ENCODE results near the gene GADD45B. TPM values are rescaled to one million over a fixed set of nuclear protein-coding genes. Genes with fewer than 3 reads are reported as not detected.

The GADD45B gene
- total and polyA plus RNA-seq, 10 of the 15 experiments (the other 5 are each of a cell fraction or from before 2014, with no cell fraction given), result 2.4 to 180 (median 91.1) TPM

DNA sequence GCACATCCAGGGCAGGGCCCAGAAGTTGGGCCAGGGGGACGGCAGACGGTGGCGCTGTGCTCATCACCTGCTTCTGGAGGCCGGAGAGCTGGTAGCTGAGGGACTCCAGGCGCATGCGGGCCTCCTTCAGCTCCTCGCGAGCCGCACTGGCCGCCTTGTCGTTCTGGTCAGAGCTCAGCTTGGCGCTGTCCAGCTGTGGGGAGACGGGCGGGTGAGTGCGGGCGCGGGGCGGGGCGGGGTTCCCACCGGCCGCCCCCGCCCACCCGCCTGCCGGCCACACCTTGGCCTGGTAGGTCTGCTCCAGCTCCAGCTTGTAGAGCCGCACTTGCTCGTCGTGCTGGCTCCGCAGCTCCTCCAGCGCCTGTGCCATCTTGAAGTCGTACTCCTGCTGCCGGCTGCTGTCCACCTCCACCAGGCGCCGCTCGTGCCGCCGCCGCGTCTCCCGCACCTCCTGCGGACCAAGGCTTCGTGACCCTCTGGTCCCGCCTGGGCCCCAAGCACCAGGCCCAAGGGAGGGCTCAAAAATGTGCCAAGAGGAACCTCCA is 41.1 kb upstream of the GADD45B start:
- Histone ChIP-seq H3K9me3 (replicated peaks; ENCODE audit: control insufficient read depth, insufficient read depth, low read length) (no peaks in the 10 kb centered on the region), H3K27me3 (replicated peaks in 1 of 2; ENCODE audit: control insufficient read depth in 2 of 2, insufficient read depth in 2 of 2, low read length in 1 of 2) (no peaks in the 10 kb centered on the region), H3K36me3 (ENCODE audit: control insufficient read depth in 2 of 2, insufficient read depth in 2 of 2, low read length in 1 of 2) (peaks cover 16 to 57% of the 10 kb centered on the region in 2 experiments), H4K20me1 (ENCODE audit: control insufficient read depth, insufficient read depth) (no peaks in the 10 kb centered on the region), H3K4me2 (ENCODE audit: control insufficient read depth, insufficient read depth) (no peak overlapping the region), H3K9ac (ENCODE audit: control insufficient read depth, insufficient read depth, low read length) (no peak overlapping the region), H3K79me2 (ENCODE audit: control insufficient read depth, insufficient read depth, low read length) (no peaks in the 10 kb centered on the region), H3K4me1 (ENCODE audit: control insufficient read depth, insufficient read depth, low read length) (no peaks in the 10 kb centered on the region), H2AFZ (ENCODE audit: control insufficient read depth, low read depth, low read length) (no peak overlapping the region), H3K27ac (ENCODE audit: control insufficient read depth, insufficient read depth) (no peak overlapping the region), H3K4me3 (no peak overlapping the region)
- POLR2A ChIA-PET, result interaction anchor here (0.6 to 0.7 kb wide), 2 partner anchors 43 to 354 kb away, joined by 3 read pairs; no protein-coding TSS in a partner anchor
- RAD21 ChIA-PET (ENCODE audit: unreplicated experiment), result no interaction called here
- in situ Hi-C loops (cut with MboI) (no loop called here), intact Hi-C loops (cut with micrococcal nuclease; ENCODE audit: unreplicated experiment) (no loop called here)
- CTCF ChIA-PET, result no interaction called here
- no peak for DNase-seq (ENCODE audit: low read depth, low spot score)
- no peak for FAIRE-seq
- ATAC-seq, result no peak
- no TSS peak for BruUV-seq (replicated peaks)
- TF ChIP-seq IRF5 (IDR thresholded peaks at IDR 0.05; ENCODE audit: borderline replicate concordance) (no peak), STAT1 (conservative IDR thresholded peaks at IDR 0.05) (no peak), ZNF622 (IDR thresholded peaks at IDR 0.05) (no peak)
- 99% methylated on average over 22 of the region's 42 CpGs for WGBS (ENCODE audit: insufficient coverage, insufficient replicate concordance, low lambda C conversion rate, missing lambda C conversion rate)
- SMC1A ChIA-PET (ENCODE audit: uncharacterized antibody, unreplicated experiment), result no interaction called here

- POLR2A ChIA-PET, result interaction anchor here (1.3 kb wide), 1 partner anchor 9 kb away, joined by 3 read pairs; the partner anchor contains the start of gene TIMM13
- CTCF ChIA-PET, result interaction anchor here (0.6 kb wide), 1 partner anchor 27 kb away, joined by 3 read pairs; no protein-coding TSS in a partner anchor
- ATAC-seq (no peak), FAIRE-seq (no peak), DNase-seq (ENCODE audit: low read depth, low spot score) (no peak)
- WGBS (ENCODE audit: insufficient coverage, insufficient replicate concordance, low lambda C conversion rate, missing lambda C conversion rate), result 92% methylated on average over 15 of the region's 39 CpGs
- SMC1A ChIA-PET (ENCODE audit: uncharacterized antibody, unreplicated experiment), result no interaction called here
- no TSS peak for BruUV-seq (replicated peaks)
- peaks cover 17 to 57% of the 10 kb centered on the region in 2 experiments for H3K36me3 ChIP-seq (ENCODE audit: control insufficient read depth in 2 of 2, insufficient read depth in 2 of 2, low read length in 1 of 2)
- H3K27me3 ChIP-seq (replicated peaks in 1 of 2; ENCODE audit: control insufficient read depth in 2 of 2, insufficient read depth in 2 of 2, low read length in 1 of 2), result no peaks in the 10 kb centered on the region
- TF ChIP-seq STAT1 (conservative IDR thresholded peaks at IDR 0.05), result no peak
- TF ChIP-seq ZSCAN29 (IDR thresholded peaks at IDR 0.05), result no peak
- no peak for TF ChIP-seq JUNB (IDR thresholded peaks at IDR 0.05)
- no peak for TF ChIP-seq CREM (IDR thresholded peaks at IDR 0.05; ENCODE audit: low read depth)
- TF ChIP-seq ASH2L (IDR thresholded peaks at IDR 0.05; ENCODE audit: borderline replicate concordance, low read depth), result no peak
- TF ChIP-seq TARDBP (IDR thresholded peaks at IDR 0.05; ENCODE audit: borderline replicate concordance), result no peak
- TF ChIP-seq TCF7 (IDR thresholded peaks at IDR 0.05; ENCODE audit: borderline replicate concordance), result no peak
- TF ChIP-seq YBX1 (IDR thresholded peaks at IDR 0.05), result no peak
- TF ChIP-seq SPI1 (IDR thresholded peaks at IDR 0.05; ENCODE audit: borderline replicate concordance, insufficient read depth, low read depth, low read length), result no peak
- TF ChIP-seq ATF7 (IDR thresholded peaks at IDR 0.05; ENCODE audit: low read depth), result no peak
- in situ Hi-C loops (cut with MboI) (no loop called here), intact Hi-C loops (cut with micrococcal nuclease; ENCODE audit: unreplicated experiment) (no loop called here)
- H3K4me3 ChIP-seq, result no peak overlapping the region
- H3K9ac ChIP-seq (ENCODE audit: control insufficient read depth, insufficient read depth, low read length), result no peak overlapping the region
- no peak overlapping the region for H3K4me2 ChIP-seq (ENCODE audit: control insufficient read depth, insufficient read depth)
- H3K79me2 ChIP-seq (ENCODE audit: control insufficient read depth, insufficient read depth, low read length), result no peaks in the 10 kb centered on the region
- RAD21 ChIA-PET (ENCODE audit: unreplicated experiment), result no interaction called here
- H3K9me3 ChIP-seq (replicated peaks; ENCODE audit: control insufficient read depth, insufficient read depth, low read length), result no peaks in the 10 kb centered on the region
- no peak overlapping the region for H3K27ac ChIP-seq (ENCODE audit: control insufficient read depth, insufficient read depth)
- no peak overlapping the region for H2AFZ ChIP-seq (ENCODE audit: control insufficient read depth, low read depth, low read length)
- H4K20me1 ChIP-seq (ENCODE audit: control insufficient read depth, insufficient read depth), result no peaks in the 10 kb centered on the region
- no peaks in the 10 kb centered on the region for H3K4me1 ChIP-seq (ENCODE audit: control insufficient read depth, insufficient read depth, low read length)
These were observed 39.5 kb upstream of the GADD45B start for GRCh38 chr19:2436384-2436783.
